Stimulated activated CD8-positive, alpha-beta memory T cell treated with anti-CD3 and anti-CD28 coated beads, Interleukin-2, amount 100 ng/mL, for 48 hours (primary cell): Measurements from ENCODE around the gene TNS3.

Source experiments
- DNase-seq, 2 donors: peaks; one replicate each; pipeline ENCODE4 v3.0.0-alpha.2; 2020; ENCODE audit warnings: low read depth in 2 of 2

Gene TNS3

GRCh38 chr7:47581438-47581803 lies 490 bp downstream of the TNS3 start:
- DNase-seq: no peak

GRCh38 chr7:47580811-47581331 lies 1.0 kb downstream of the TNS3 start:
- no peak for DNase-seq

GRCh38 chr7:47580175-47580706 lies 1.7 kb downstream of the TNS3 start:
- DNase-seq: no peak

GRCh38 chr7:47579458-47579857 lies 2.5 kb downstream of the TNS3 start:
- DNase-seq: no peak

GRCh38 chr7:47578579-47579270 lies 3.2 kb downstream of the TNS3 start:
- no peak for DNase-seq

- no peak for DNase-seq
Measured at GRCh38 chr7:47577321-47577919, 4.5 kb downstream of the TNS3 start.

GRCh38 chr7:47576866-47577306 lies 5.0 kb downstream of the TNS3 start:
- DNase-seq: no peak

- DNase-seq: no peak
Measured at GRCh38 chr7:47576031-47576865, 5.7 kb downstream of the TNS3 start.

GRCh38 chr7:47574482-47575329 lies 7.2 kb downstream of the TNS3 start:
- no peak for DNase-seq

- no peak for DNase-seq
Measured at GRCh38 chr7:47573758-47574481, 8.0 kb downstream of the TNS3 start.

GRCh38 chr7:47572939-47573757 lies 8.8 kb downstream of the TNS3 start:
- no peak for DNase-seq

- DNase-seq: no peak
Measured at GRCh38 chr7:47572094-47572445, 9.8 kb downstream of the TNS3 start.

GRCh38 chr7:47571331-47572093 lies 10.4 kb downstream of the TNS3 start:
- DNase-seq: no peak

- no peak for DNase-seq
Measured at GRCh38 chr7:47570649-47571050, 11.3 kb downstream of the TNS3 start.

GRCh38 chr7:47568547-47568946 lies 13.4 kb downstream of the TNS3 start:
- no peak for DNase-seq

GRCh38 chr7:47568056-47568455 lies 13.9 kb downstream of the TNS3 start:
- no peak for DNase-seq

GRCh38 chr7:47565640-47566250 lies 16.2 kb downstream of the TNS3 start:
- DNase-seq: no peak

GRCh38 chr7:47563521-47563920 lies 18.4 kb downstream of the TNS3 start:
- DNase-seq: no peak
